CD4-positive, alpha-beta T cell (primary cell): Measurements from ENCODE around the gene ERC2. TPM values are rescaled to one million over a fixed set of nuclear protein-coding genes. Genes with fewer than 3 reads are reported as not detected.

ENCODE experiments used
- ATAC-seq: fragments of 200-7000 bp; cut with Tn5 transposase; one replicate; pipeline ENCODE4 v1.10.0; 2022; ENCODE audit warnings: mild to moderate bottlenecking; ENCODE audit not compliant: poor library complexity
- CTCF ChIA-PET: fragments of 350-600 bp; sonication (Branson Sonifier 250); formaldehyde crosslinking; loops from one replicate; lab custom pipeline; 2021; ENCODE audit warnings: antibody characterized with exemption, inconsistent platforms; lab: Charles Lee
- POLR2A ChIA-PET: fragments of 350-600 bp; sonication (Branson Sonifier 250); formaldehyde crosslinking; loops from one replicate; lab custom pipeline; 2021; ENCODE audit warnings: antibody characterized with exemption, inconsistent platforms; lab: Charles Lee
- DNase-seq, 14 experiments: peaks; one replicate each; pipeline ENCODE4 v3.0.0-alpha.2; 2013 to 2020; ENCODE audit warnings: mixed read lengths in 2 of 14
- H3K27ac ChIP-seq, 2 donors: one replicate each; pipeline versions ENCODE4 v1.5.1 to v1.7.0; 2013; ENCODE audit warnings: low read length in 2 of 2, low read depth in 1 of 2, mild to moderate bottlenecking in 1 of 2
- H3K27me3 ChIP-seq, 2 experiments: 1 replicate in 1 of 2; 2 replicates in 1 of 2; pipeline versions ENCODE4 v1.6.1 to v1.7.0; 2013; ENCODE audit warnings: low read length in 2 of 2, control low read depth in 1 of 2, mild to moderate bottlenecking in 1 of 2, moderate library complexity in 1 of 2; ENCODE audit not compliant: insufficient read depth in 2 of 2, control insufficient read depth in 1 of 2
- H3K36me3 ChIP-seq: one replicate; pipeline ENCODE4 v1.6.1; 2013; ENCODE audit warnings: low read length, control low read depth; ENCODE audit not compliant: insufficient read depth
- H3K4me1 ChIP-seq: one replicate; pipeline ENCODE4 v1.6.1; 2013; ENCODE audit warnings: low read length, control low read depth; ENCODE audit not compliant: insufficient read depth
- H3K4me3 ChIP-seq: one replicate; pipeline ENCODE4 v1.5.1; 2013; ENCODE audit warnings: mild to moderate bottlenecking, low read length, moderate library complexity
- H3K9me3 ChIP-seq, 2 experiments: 1 replicate in 1 of 2; 2 replicates in 1 of 2; pipeline versions ENCODE4 v1.6.1 to v1.7.0; 2013; ENCODE audit warnings: low read length in 2 of 2, mild to moderate bottlenecking in 2 of 2, control low read depth in 1 of 2, moderate library complexity in 1 of 2; ENCODE audit not compliant: control insufficient read depth in 1 of 2, insufficient read depth in 1 of 2
- H3K27ac Mint-ChIP-seq: one replicate; pipeline ENCODE4 v1.8.0; 2020; ENCODE audit warnings: mixed read lengths
- H3K27me3 Mint-ChIP-seq: one replicate; pipeline ENCODE4 v1.8.0; 2021; ENCODE audit warnings: mixed read lengths
- H3K36me3 Mint-ChIP-seq: one replicate; pipeline ENCODE4 v1.8.0; 2021; ENCODE audit warnings: low read depth, mixed read lengths
- H3K4me1 Mint-ChIP-seq: one replicate; pipeline ENCODE4 v1.8.0; 2021; ENCODE audit warnings: low read depth, mixed read lengths
- H3K4me3 Mint-ChIP-seq: one replicate; pipeline ENCODE4 v1.8.0; 2020; ENCODE audit warnings: mild to moderate bottlenecking, mixed read lengths
- H3K9me3 Mint-ChIP-seq: one replicate; pipeline ENCODE4 v1.8.0; 2020; ENCODE audit warnings: mixed read lengths
- intact Hi-C, 2 experiments: fragments of 100-400 bp; cut with DNase I in 1 of 2; cut with micrococcal nuclease in 1 of 2; formaldehyde crosslinking; loops; one replicate each; pipeline versions ENCODE4 v1.15.1 to v1.9.0; 2023 to 2025; cut with DNase I, micrococcal nuclease
- total RNA-seq, 174 experiments: library from RNA in 2 of 174; stranded (reverse) in 2 of 174; gene quantifications; one replicate each; pipeline ENCODE4 v1.2.3 and lab custom pipeline; 2021 to 2026
- TF ChIP-seq, protein P1 (sequence below): fragments of 200-600 bp; IDR thresholded peaks from one replicate; pipeline ENCODE4 v1.8.0; 2022; ENCODE audit warnings: antibody characterized with exemption, mild to moderate bottlenecking

The ERC2 gene
- total RNA-seq, 2 experiments from 2014 or later = not detected

DNA sequence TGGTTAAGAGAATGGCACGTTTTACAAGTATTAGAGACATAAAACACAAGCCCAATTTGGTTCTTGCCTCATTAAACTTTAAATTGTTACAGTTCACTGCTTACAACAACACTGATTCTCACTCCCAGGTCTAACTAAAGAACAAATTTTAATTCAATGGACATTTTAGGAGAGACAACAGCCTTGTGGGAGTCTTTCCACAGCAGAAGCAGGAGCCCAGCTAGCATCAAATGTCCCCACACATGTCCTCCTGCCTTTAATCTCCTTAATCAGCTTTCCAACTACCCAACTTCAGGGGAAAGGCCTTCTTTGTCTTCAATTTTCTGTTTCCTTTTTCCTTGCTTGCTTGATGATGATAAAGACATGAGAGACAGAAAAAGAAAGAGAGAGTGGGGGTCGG is 693.4 kb downstream of the ERC2 start:
- no peak overlapping the region for H3K27ac Mint-ChIP-seq
- no peak for DNase-seq
- intact Hi-C loops = no loop called here
- H3K27ac ChIP-seq = no peak overlapping the region
- ChIA-PET POLR2A (no interaction called here), CTCF (no interaction called here)
- H3K27me3 Mint-ChIP-seq = no peaks in the 10 kb centered on the region
- no peaks in the 10 kb centered on the region for H3K36me3 ChIP-seq
- no peaks in the 10 kb centered on the region for H3K4me1 Mint-ChIP-seq
- H3K9me3 ChIP-seq = peaks cover 0 to 4% of the 10 kb centered on the region in 2 experiments
- H3K36me3 Mint-ChIP-seq = no peaks in the 10 kb centered on the region
- no peaks in the 10 kb centered on the region for H3K4me1 ChIP-seq
- H3K4me3 Mint-ChIP-seq = no peak overlapping the region
- TF ChIP-seq, protein P1, sequence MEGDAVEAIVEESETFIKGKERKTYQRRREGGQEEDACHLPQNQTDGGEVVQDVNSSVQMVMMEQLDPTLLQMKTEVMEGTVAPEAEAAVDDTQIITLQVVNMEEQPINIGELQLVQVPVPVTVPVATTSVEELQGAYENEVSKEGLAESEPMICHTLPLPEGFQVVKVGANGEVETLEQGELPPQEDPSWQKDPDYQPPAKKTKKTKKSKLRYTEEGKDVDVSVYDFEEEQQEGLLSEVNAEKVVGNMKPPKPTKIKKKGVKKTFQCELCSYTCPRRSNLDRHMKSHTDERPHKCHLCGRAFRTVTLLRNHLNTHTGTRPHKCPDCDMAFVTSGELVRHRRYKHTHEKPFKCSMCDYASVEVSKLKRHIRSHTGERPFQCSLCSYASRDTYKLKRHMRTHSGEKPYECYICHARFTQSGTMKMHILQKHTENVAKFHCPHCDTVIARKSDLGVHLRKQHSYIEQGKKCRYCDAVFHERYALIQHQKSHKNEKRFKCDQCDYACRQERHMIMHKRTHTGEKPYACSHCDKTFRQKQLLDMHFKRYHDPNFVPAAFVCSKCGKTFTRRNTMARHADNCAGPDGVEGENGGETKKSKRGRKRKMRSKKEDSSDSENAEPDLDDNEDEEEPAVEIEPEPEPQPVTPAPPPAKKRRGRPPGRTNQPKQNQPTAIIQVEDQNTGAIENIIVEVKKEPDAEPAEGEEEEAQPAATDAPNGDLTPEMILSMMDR = no peak
- no peak for ATAC-seq
- H3K4me3 ChIP-seq = no peak overlapping the region
- H3K9me3 Mint-ChIP-seq = peaks cover 3% of the 10 kb centered on the region
- no peaks in the 10 kb centered on the region for H3K27me3 ChIP-seq

DNA sequence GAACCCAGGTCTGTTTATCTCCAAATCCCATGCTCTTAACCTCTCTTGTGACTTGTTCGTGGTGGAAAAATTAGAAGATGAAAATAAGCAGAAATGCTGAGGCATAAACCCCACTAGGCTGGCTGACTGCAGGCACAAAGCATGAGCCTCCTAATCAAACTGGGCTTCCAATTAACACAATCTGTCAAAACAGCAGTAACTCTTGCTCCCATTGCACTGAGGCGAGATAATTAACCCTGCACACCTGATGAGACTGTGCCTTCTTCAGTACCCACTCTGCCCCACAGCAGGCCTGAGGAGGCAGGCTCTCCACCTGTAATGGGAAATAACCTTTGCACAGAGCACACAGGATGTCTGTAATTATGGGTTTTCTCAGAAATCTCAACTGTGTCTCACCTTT is 696.8 kb downstream of the ERC2 start:
- Mint-ChIP-seq H3K9me3 (no peaks in the 10 kb centered on the region), H3K27ac (no peak overlapping the region), H3K27me3 (no peaks in the 10 kb centered on the region), H3K4me1 (no peaks in the 10 kb centered on the region), H3K4me3 (no peak overlapping the region), H3K36me3 (no peaks in the 10 kb centered on the region)
- TF ChIP-seq, protein P1 = no peak
- ChIA-PET POLR2A (no interaction called here), CTCF (no interaction called here)
- no peak overlapping the region for H3K4me3 ChIP-seq
- H3K36me3 ChIP-seq = no peaks in the 10 kb centered on the region
- ATAC-seq (no peak), DNase-seq (no peak)
- H3K9me3 ChIP-seq = peaks cover 0 to 4% of the 10 kb centered on the region in 2 experiments
- no peaks in the 10 kb centered on the region for H3K27me3 ChIP-seq
- intact Hi-C loops = no loop called here
- H3K4me1 ChIP-seq = no peaks in the 10 kb centered on the region
- H3K27ac ChIP-seq = no peak overlapping the region

DNA sequence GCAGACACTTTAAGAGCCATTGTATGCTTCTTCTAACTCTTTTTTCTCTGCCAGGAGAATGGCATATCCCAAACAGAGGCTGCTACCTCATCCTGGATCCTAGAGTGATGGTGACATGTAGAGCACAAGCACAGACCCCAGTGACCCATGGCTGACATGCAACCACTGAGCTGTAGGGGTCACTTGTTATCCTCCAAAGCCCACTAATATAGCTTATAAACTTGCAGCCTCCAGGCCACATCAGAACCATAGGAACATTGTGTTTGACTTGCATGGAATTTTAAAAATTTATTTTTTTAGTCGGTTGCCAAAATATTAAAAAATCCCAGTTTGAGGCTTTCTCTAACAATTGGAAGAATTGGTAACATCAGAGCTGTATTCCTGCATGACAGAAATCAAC is 698.2 kb downstream of the ERC2 start:
- H3K27ac ChIP-seq = no peak overlapping the region
- TF ChIP-seq, protein P1 = no peak
- Mint-ChIP-seq H3K4me1 (no peaks in the 10 kb centered on the region), H3K27me3 (no peaks in the 10 kb centered on the region), H3K36me3 (no peaks in the 10 kb centered on the region), H3K4me3 (no peak overlapping the region), H3K27ac (no peak overlapping the region), H3K9me3 (no peaks in the 10 kb centered on the region)
- no peaks in the 10 kb centered on the region for H3K4me1 ChIP-seq
- intact Hi-C loops = no loop called here
- H3K9me3 ChIP-seq = peaks cover 0 to 4% of the 10 kb centered on the region in 2 experiments
- H3K27me3 ChIP-seq = no peaks in the 10 kb centered on the region
- H3K4me3 ChIP-seq = no peak overlapping the region
- POLR2A ChIA-PET = no interaction called here
- CTCF ChIA-PET = no interaction called here
- ATAC-seq (no peak), DNase-seq (no peak)
- H3K36me3 ChIP-seq = no peaks in the 10 kb centered on the region
